ENCODE measurements around the gene UVSSA.

- TF ChIP-seq CTCF (IDR thresholded peaks at IDR 0.05; ENCODE audit: low read depth, low read length) (no peak), EZH2phosphoT487 (IDR thresholded peaks at IDR 0.05; ENCODE audit: low read depth) (no peak)
These were observed 63.7 kb downstream of the UVSSA start for GRCh38 chr4:1410491-1411325.
